Measurements from ENCODE around the gene EPDR1.

The EPDR1 gene

DNA sequence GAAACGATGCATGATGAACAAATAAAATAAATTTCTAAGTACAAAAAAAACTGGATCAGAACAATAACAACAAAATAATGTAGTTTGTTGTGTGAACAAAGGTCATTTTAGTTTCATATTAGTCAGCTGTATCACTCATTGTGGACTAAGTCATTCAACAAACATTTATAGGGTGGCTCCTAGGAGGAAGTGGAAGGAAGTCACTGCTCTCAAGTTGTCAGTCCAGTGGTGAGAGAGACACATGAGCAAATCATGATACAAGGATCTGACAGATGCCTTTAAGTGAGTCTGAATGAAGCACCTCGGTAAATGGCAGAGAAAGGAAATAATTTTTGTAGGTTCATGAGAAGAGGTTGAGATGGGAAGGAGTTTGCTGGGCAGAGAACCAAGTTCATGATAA, 56.8 kb downstream of the EPDR1 start:
- no peak for DNase-seq (ENCODE audit: low spot score)

DNA sequence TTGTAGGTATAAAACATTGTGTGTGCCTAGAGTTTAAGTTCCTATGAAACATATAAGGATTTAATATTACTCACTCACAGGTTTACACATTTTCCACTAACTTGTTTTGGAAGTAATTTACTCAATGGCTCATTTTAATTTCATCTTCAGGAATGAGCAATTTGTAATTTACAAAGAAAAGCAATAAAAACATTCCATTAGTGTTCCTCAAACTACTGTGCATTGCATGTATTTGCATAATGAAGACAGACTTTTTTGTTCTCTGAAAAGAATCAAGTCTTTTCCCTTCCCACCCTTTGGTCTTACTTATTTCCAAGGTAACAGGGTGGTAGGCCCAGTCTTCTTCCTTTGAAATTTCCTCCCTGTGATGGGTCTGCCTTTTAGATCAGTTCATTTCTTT, 61.2 kb downstream of the EPDR1 start:
- DNase-seq (ENCODE audit: low spot score): no peak

GRCh38 chr7:37982423-37982822, 62.0 kb downstream of the EPDR1 start:
- DNase-seq (ENCODE audit: low spot score): no peak

DNA sequence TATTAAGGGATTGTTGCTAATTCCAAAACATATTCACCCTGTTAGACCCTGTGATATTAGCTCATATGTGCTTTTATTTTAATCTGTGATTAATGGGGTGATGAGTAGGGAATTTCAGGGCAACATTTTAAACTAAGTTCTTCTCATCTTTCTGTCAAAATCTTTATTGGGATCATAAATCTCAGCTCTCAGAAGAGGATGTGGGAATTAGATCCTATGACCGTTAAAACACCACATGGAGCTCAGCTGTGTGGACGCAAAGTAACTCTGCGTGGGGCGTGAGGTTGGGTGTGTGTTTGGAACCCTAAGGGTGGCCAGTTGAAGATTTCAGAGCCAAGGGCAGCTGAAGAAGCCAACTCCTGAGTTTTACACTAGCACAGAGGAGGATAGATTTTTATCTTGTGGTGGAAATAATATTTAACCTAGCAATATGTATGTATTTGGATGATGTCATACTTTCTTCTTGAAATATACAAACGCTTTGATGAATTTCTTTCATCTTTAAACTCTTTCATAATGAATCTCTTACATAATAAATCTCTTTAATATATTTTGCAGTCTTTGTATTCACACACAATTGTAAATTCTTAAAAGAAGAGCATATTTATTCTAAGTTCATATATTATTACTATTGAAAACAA, 64.4 kb downstream of the EPDR1 start:
- no peak for DNase-seq (ENCODE audit: low spot score)

DNA sequence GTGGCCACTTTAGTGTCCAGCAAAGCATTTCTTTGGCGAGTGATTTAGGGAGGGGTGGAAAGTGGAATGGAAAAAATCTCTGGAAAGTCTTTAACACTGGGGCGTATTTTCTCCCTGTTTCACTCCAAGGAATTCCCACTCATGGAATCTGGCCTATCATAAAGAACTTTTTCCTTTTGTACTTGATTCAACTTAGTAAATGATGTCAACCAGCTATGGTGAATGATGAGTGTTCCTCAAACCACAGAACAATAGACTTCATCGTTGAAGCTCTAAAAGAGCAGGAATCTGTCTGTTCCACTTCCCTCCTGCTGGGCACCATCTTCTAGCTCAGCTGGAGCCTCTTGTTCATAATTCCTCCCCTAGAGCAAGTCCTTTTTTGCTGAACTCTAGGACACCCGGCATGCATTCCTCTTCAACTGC, 66.5 kb downstream of the EPDR1 start:
- DNase-seq (ENCODE audit: low spot score): no peak

DNA sequence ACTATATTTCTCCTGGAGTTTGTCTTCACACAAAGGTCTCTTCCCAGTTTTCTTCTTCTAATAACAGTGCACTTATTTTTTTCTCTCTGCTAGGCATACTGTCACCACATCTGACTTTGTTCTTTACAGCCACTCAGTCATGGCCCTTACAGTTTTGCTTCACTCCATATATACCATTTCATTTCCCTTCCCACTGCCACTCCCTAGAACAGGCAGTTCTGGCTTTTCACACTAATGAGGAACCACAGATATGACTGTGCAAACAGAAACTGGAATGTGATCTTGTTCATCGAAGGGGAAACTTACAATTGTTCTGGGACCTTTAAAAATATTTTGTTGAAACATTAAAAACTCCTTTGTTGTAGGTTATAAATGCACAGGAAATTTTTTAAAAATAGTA, 67.3 kb downstream of the EPDR1 start:
- DNase-seq (ENCODE audit: low spot score): no peak

GRCh38 chr7:37988721-37989650, 68.5 kb downstream of the EPDR1 start:
- DNase-seq (ENCODE audit: low spot score): no peak

- no peak for DNase-seq (ENCODE audit: low spot score)
Measured at GRCh38 chr7:37990337-37990736, 69.9 kb downstream of the EPDR1 start.

DNA sequence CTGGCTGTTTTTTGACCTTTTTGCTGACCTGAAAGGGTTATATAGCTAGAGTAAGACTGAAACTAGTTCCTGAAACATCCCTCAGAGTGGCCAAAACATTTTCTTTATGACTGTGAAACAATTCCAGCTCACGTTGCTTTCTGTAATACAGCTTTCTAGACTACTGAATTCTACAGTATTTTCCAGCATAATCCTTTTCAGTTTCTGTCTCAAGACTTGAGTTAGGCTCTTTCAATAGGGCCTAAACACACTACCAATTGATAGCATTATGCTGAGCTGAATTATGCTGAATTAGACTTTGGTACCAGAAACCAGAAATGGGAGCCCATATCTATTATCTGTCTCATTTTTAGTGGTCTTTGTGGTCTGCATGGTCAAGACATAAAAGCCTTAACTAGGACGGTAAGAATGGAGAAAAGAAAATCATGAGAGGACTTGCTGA, 72.6 kb downstream of the EPDR1 start:
- no peak for DNase-seq (ENCODE audit: low spot score)

DNA sequence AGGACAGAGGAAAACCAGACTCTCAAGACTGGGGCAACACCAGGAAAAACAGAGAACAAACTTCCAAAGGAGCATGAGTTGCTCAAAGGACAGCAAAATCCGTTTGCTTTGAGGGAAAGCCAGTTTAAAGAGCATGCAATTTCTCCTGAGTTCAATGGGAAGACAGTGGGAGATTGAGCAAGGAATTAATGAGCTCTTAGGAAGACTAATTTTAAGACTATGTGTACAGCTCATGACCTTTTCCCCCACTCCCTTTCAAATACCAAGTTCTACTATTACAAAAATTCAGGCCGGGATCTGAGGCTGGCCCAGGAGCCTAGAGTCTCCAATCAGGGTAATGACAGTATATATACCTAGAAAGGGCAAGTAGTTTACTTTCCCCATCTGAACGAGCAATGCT, 79.2 kb downstream of the EPDR1 start:
- no peak for DNase-seq (ENCODE audit: low spot score)

DNA sequence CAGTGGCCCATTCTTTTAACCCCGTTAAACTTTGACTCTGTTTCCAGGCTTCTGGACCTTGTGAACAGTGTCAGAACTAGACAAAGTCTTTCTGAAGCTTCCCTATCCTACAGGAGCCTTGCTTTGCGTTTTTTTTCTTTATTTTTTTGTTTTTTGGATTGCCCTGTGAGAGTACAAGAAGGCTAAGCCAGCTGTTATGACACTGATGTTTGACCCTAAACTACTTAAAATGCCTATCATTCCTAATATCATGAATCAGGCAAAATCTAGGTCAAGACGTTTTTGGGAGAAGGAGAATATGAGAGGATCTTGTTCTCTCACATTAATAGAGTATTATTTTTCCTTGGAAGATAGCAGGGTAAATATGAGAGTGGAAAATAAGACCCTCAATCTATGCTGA, 79.8 kb downstream of the EPDR1 start:
- no peak for DNase-seq (ENCODE audit: low spot score)
